HG03521 (cell line): ENCODE measurements around the gene ACTG2.
"Not testable (repeated sequence)": the region's sequence is repeated elsewhere in the genome, so short reads cannot be mapped to it uniquely, and the experiment has no call there.

Source experiments
- ATAC-seq: cut with Tn5 transposase; IDR thresholded peaks from one replicate; pipeline ENCODE4 v1.9.1; 2021; ENCODE audit warnings: mild to moderate bottlenecking, moderate library complexity; ENCODE audit not compliant: unreplicated experiment

The ACTG2 gene

DNA sequence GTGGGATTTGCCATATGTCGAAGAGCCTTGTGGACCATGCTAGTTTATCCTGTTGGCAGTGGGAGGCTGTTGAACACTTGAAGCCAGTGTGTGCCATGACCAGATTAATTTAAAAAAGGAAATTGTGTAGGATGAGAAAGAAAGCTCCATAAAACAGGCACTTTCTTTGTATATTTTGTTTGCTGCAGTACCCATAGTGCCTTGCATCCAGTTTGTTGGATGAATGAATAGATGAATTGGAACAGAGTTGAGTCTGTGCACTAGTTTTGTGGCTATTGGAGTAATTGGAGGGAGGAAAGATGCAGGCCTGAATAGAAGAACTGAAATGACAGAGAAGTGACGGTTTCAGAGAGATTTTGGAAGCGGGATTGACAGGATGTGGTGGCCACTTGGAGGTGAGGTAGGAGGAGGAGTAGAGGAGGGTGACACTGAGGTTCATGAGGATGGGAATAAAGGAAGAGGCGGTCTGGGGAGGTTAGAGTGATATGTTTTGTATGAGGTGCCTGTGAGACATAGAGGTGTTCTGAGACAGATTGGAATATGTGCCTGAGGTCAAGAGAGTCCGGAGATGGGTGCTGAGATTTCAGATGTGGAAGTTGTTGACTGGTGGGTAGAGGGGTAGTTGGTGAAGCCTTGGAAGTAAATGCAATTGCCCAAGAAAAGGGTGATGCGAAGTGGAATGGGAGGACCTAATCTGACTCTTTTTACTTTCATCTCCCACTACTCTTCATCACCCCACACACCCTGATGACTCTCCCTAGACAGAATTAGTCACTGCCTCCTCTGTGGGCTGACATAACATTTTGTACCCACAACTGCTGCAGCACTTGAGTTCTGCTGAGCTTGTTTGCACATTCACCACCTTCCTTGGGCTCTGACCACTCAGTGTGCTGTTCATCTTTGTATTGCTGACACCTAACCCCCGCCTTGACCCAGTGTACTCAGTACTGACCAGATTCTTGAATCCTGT, 39.0 kb downstream of the ACTG2 start:
- no peak for ATAC-seq

- no peak for ATAC-seq
Measured at GRCh38 chr2:73933194-73933593, 40.4 kb downstream of the ACTG2 start.

GRCh38 chr2:73935641-73936040, 42.8 kb downstream of the ACTG2 start:
- no peak for ATAC-seq

- no peak for ATAC-seq
Measured at GRCh38 chr2:73937103-73937885, 44.5 kb downstream of the ACTG2 start.

DNA sequence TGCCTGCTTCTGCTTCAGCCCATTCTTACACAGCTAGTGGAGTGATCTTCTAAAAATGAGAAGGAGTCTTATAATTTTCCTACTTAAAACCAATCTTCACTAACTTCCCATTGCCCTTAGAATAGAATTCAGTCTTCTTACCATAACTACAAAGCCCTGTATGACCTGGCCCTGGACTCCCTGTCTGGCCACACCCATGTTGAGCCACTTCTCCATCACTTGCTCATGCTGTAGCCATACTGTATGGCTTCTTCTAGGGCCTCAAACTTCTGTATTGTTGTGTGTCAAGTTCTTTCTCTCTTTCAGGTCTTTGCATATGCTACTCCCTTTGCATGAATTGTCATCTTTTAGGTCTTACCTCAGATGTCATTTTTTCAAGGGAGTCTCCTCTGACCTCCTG, 45.1 kb downstream of the ACTG2 start:
- ATAC-seq, result no peak

- ATAC-seq, result no peak
Measured at GRCh38 chr2:73938718-73939352, 46.0 kb downstream of the ACTG2 start.

- no peak for ATAC-seq
Measured at GRCh38 chr2:73939419-73939818, 46.6 kb downstream of the ACTG2 start.

GRCh38 chr2:73940066-73940465, 47.3 kb downstream of the ACTG2 start:
- ATAC-seq, result not testable (repeated sequence)

DNA sequence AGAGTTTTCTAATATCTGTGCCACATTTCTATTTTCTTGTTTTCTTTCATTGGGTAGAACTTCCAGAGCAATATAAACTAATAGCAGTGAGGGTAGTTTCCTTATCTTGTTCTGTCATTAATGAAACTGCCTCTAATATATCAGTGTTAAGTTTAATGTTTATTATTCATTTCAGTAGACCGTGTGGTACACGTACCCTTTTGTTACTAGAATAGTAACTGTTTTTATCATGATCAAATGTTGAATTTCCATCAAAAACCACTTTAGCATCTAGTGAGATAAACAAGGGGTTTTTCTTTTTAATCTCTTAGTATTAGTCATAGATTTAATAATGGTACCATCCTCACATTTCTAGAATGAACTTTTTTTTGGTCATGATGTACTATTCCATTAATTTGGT, 49.9 kb downstream of the ACTG2 start:
- ATAC-seq, result no peak

GRCh38 chr2:73944714-73945113, 51.9 kb downstream of the ACTG2 start:
- ATAC-seq, result no peak

DNA sequence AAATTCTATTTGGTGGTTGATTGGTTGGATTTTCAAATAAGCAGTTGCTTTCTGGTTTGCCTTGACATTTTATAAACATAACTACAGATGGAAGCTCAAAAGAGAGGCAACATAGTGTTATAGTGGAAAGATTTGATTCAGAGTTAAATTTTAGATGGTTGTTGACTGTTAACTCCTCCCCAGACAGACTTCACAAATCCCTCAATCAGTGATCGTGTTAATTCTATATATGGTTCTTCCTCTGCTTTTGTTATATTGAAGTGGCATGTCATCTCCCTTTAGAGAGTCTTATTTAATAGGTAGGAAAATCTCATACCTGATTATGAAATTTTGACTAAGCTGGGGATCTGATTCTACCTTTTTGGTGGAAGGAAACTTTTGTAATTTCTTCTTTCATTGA, 53.4 kb downstream of the ACTG2 start:
- no peak for ATAC-seq

DNA sequence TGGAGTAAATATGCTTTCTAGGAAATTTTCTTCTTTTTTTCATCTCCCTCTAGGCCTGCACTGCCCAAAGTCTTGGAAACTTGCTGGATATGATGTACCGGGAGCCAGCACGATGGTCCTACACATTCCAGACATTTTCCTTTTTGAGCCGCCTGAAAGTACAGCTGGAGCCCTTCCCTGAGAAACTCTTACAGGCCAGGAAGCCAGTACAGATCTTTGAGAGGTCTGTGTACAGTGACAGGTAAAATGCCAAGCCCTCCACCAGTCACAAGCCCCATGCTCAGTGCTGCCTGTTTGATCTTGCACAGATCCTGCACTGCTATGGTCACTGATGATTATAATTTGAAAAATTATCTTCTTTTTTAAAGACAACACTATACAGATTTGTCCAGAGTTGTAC, 53.9 kb downstream of the ACTG2 start:
- ATAC-seq, result no peak

- ATAC-seq, result no peak
Measured at GRCh38 chr2:73947412-73948018, 54.7 kb downstream of the ACTG2 start.

DNA sequence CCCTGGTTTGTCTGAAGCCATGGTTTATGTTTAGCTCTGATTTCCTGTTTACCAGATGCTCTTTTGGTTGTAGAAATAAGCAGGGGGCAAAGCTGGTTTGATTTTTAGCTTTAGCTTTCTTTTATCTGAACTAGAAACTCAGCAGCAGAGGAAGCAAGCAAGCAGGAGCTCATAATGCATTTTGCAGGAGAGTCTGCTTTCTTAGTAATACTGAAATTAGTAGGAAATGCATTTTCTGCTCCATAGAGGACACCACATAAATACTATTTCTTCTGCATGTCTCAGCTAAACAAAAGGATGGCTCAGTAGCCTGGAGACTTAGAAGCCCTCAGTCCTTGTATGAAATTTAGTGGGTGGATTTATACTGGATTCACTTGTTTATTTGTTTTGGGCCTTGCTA, 57.0 kb downstream of the ACTG2 start:
- no peak for ATAC-seq

- no peak for ATAC-seq
Measured at GRCh38 chr2:73952499-73953446, 60.0 kb downstream of the ACTG2 start.

DNA sequence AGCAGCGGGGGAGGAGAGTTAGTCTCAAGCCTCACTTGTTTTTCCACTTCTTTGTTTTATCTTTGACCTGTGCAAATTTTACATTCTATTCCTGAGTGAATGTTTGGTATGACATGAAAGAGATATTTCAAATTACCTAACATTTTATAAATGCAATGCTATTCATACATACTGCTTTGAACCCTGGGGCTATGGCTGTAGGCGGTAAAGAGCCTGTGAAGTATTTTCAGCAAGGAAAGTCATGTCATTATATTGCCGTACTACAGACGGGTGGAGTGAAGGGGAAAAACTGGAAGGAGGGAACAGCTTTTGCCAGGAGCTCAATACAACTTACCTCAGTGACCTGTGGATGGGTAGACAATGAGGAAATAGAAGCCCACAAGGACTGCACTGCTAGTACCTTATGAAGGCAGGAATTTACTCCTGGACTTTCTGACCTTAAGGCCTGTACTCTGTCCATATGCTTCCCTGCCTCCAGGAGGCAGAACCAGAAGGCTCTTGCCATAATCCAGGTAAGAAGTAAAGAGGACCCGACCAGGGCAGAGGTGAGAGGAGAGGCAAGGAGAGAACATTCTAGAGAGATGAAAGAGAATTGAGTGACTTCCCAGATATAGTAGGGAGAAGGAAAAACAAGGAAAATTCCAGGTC, 63.5 kb downstream of the ACTG2 start:
- no peak for ATAC-seq

DNA sequence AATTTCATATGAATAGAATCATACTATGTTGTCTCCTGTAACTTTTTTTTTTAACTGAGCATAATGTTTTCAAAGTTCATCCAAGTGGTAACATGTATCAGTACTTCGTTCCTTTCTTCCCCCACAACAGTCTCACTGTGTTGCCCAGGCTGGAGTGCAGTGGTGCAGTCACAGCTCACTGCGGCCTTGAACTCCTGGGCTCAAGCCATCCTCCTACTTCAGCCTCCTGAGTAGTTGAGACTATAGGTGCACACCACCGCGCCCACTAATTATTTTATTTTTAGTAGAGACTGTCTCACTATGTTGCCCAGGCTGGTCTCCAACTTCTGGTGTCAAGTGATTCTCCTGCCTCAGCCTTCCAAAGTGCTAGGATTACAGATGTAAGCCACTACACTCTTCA, 68.5 kb downstream of the ACTG2 start:
- no peak for ATAC-seq

GRCh38 chr2:73961823-73962615, 69.2 kb downstream of the ACTG2 start:
- ATAC-seq, result no peak

- no peak for ATAC-seq
Measured at GRCh38 chr2:73962798-73963197, 70.0 kb downstream of the ACTG2 start.
